Mesendoderm (in vitro differentiated cells): ENCODE data around the gene LETM1.

Experiments used
- DNase-seq: peaks from one replicate; pipeline ENCODE4 v3.0.0; 2013
- H2AK5ac ChIP-seq: 2 replicates; pipeline ENCODE4 v1.6.1; 2013; ENCODE audit warnings: low read length, inconsistent platforms
- H2BK120ac ChIP-seq: 2 replicates; pipeline ENCODE4 v1.6.1; 2013; ENCODE audit warnings: low read depth, mild to moderate bottlenecking, low read length, moderate library complexity, mixed read lengths
- H2BK15ac ChIP-seq: replicated peaks from 2 replicates; pipeline ENCODE4 v1.6.1; 2013; ENCODE audit warnings: low read depth, mild to moderate bottlenecking, moderate library complexity
- H2BK5ac ChIP-seq: 2 replicates; pipeline ENCODE4 v1.6.1; 2013; ENCODE audit warnings: low read length, inconsistent platforms
- H3K18ac ChIP-seq: 2 replicates; pipeline ENCODE4 v1.6.1; 2013; ENCODE audit warnings: mild to moderate bottlenecking, low read length, mixed read lengths
- H3K23ac ChIP-seq: one replicate; pipeline ENCODE4 v1.6.1; 2013; ENCODE audit warnings: low read length
- H3K27ac ChIP-seq: 2 replicates; pipeline ENCODE4 v1.5.1; 2013; ENCODE audit warnings: low read depth, mild to moderate bottlenecking, inconsistent platforms, low read length, moderate library complexity
- H3K27me3 ChIP-seq: 2 replicates; pipeline ENCODE4 v1.6.1; 2013; ENCODE audit warnings: low read length, control low read depth, mild to moderate bottlenecking, inconsistent platforms; ENCODE audit not compliant: insufficient read depth, poor library complexity
- H3K36me3 ChIP-seq: 2 replicates; pipeline ENCODE4 v1.6.1; 2013; ENCODE audit warnings: low read length, inconsistent platforms; ENCODE audit not compliant: control insufficient read depth, insufficient read depth
- H3K4ac ChIP-seq: one replicate; pipeline ENCODE4 v1.6.1; 2013; ENCODE audit warnings: low read depth, mild to moderate bottlenecking, low read length, moderate library complexity
- H3K4me1 ChIP-seq: 2 replicates; pipeline ENCODE4 v1.6.1; 2013; ENCODE audit warnings: low read depth, low read length, inconsistent platforms; ENCODE audit not compliant: control insufficient read depth
- H3K4me2 ChIP-seq: 2 replicates; pipeline ENCODE4 v1.6.1; 2013; ENCODE audit warnings: low read length
- H3K4me3 ChIP-seq: 2 replicates; pipeline ENCODE4 v1.5.1; 2013; ENCODE audit warnings: mild to moderate bottlenecking, low read length
- H3K56ac ChIP-seq: one replicate; pipeline ENCODE4 v1.6.1; 2013; ENCODE audit warnings: low read length
- H3K79me1 ChIP-seq: 2 replicates; pipeline ENCODE4 v1.6.1; 2013; ENCODE audit warnings: low read length, inconsistent platforms
- H3K79me2 ChIP-seq: 2 replicates; pipeline ENCODE4 v1.6.1; 2013; ENCODE audit warnings: mild to moderate bottlenecking, low read length; ENCODE audit not compliant: control insufficient read depth, insufficient read depth
- H3K9ac ChIP-seq: 2 replicates; pipeline ENCODE4 v1.6.1; 2013; ENCODE audit warnings: low read length, inconsistent platforms
- H4K5ac ChIP-seq: one replicate; pipeline ENCODE4 v1.6.1; 2013; ENCODE audit warnings: low read length
- H4K8ac ChIP-seq: one replicate; pipeline ENCODE4 v1.6.1; 2013; ENCODE audit warnings: low read depth, mild to moderate bottlenecking, control low read depth, low read length, moderate library complexity
- WGBS: extraction: QIAGEN DNeasy Blood & Tissue Kit; methylation state at CpG from one replicate; pipeline ENCODE4 v1.1.7; 2013; ENCODE audit warnings: low lambda C conversion rate, missing lambda C conversion rate; ENCODE audit not compliant: insufficient coverage; ENCODE audit errors: extremely low coverage; 5-methylcytosine and 5-hydroxymethylcytosine counted together

LETM1 gene

DNA sequence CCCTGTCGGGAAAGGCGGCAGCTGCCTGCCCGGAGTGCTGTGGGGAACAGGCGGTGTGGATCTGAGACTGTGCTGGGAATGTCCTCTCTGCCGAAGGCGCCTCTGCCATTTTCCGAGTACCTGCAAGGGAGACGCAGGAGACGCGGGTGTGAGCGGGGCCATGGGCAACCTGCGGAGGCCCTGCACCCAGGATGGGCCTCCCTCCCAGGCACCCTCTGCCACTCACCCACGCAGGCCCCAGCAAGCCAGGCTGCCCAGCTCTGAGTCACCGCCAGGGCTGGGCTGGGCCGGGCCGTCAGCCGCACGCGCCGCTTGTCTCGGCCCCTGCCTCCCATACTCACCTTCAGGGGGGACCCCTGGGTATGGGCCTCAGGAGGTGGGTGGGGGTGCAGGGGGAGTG, 66.4 kb downstream of the LETM1 start:
- Histone ChIP-seq H3K23ac (no peak overlapping the region), H2BK5ac (no peak overlapping the region), H3K4me2 (no peak overlapping the region), H3K79me1 (no peaks in the 10 kb centered on the region), H3K4me1 (no peaks in the 10 kb centered on the region), H4K5ac (no peak overlapping the region), H3K36me3 (no peaks in the 10 kb centered on the region), H3K27ac (no peak overlapping the region), H2BK120ac (no peak overlapping the region), H3K9ac (no peak overlapping the region), H4K8ac (no peak overlapping the region), H3K18ac (no peak overlapping the region), H3K4me3 (no peak overlapping the region), H3K4ac (no peak overlapping the region), H3K56ac (no peak overlapping the region), H2AK5ac (no peak overlapping the region), H3K79me2 (no peaks in the 10 kb centered on the region), H2BK15ac (no peak overlapping the region), H3K27me3 (no peaks in the 10 kb centered on the region)
- no CpG with 5 or more reads among the region's 21 CpGs for WGBS
- no peak for DNase-seq

DNA sequence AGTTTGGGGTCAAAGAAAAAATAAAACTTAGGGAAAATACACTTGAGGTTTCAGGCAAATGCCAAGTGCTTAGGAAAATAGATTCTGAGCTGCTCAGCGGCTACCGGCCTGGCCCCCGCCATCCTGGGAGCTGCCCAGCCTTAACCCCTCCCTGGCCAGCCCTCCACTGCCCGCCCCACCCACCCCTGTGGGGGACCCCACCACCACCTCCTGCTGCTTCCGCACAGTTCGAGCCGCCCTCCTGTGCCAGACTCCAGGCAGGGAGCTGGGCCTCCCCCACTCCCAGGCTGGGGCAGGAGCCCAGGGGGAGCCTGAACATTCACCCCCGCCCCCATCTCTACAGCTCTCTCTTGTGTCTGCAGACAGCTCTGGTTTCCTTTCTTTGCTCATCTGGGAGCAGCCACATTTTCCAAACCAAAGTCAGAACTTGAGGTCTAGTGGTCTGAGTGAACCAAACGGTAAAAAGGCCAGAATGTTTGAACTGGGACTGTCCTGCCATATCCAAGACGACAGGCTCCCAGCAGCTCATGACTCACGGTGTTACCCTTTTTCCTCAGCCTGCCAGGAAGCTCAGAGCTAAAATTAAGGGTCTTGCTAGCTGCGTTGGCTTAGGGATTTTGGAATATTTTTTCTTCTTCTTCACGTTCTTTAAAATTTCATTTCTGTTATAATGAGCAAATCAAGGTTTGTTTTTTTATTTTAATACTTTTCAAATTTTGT, 67.5 kb downstream of the LETM1 start:
- no peaks in the 10 kb centered on the region for H3K79me1 ChIP-seq
- no CpG with 5 or more reads among the region's 13 CpGs for WGBS
- no peak overlapping the region for H3K4me3 ChIP-seq
- no peak overlapping the region for H4K8ac ChIP-seq
- H3K27ac ChIP-seq: no peak overlapping the region
- no peak overlapping the region for H2BK5ac ChIP-seq
- H3K27me3 ChIP-seq: no peaks in the 10 kb centered on the region
- no peak overlapping the region for H3K23ac ChIP-seq
- no peak overlapping the region for H3K56ac ChIP-seq
- no peak for DNase-seq
- no peaks in the 10 kb centered on the region for H3K36me3 ChIP-seq
- H3K4me2 ChIP-seq: no peak overlapping the region
- H3K18ac ChIP-seq: no peak overlapping the region
- H3K79me2 ChIP-seq: no peaks in the 10 kb centered on the region
- no peak overlapping the region for H3K4ac ChIP-seq
- no peak overlapping the region for H2AK5ac ChIP-seq
- H2BK15ac ChIP-seq: no peak overlapping the region
- H2BK120ac ChIP-seq: no peak overlapping the region
- H3K9ac ChIP-seq: no peak overlapping the region
- H3K4me1 ChIP-seq: no peaks in the 10 kb centered on the region
- no peak overlapping the region for H4K5ac ChIP-seq

DNA sequence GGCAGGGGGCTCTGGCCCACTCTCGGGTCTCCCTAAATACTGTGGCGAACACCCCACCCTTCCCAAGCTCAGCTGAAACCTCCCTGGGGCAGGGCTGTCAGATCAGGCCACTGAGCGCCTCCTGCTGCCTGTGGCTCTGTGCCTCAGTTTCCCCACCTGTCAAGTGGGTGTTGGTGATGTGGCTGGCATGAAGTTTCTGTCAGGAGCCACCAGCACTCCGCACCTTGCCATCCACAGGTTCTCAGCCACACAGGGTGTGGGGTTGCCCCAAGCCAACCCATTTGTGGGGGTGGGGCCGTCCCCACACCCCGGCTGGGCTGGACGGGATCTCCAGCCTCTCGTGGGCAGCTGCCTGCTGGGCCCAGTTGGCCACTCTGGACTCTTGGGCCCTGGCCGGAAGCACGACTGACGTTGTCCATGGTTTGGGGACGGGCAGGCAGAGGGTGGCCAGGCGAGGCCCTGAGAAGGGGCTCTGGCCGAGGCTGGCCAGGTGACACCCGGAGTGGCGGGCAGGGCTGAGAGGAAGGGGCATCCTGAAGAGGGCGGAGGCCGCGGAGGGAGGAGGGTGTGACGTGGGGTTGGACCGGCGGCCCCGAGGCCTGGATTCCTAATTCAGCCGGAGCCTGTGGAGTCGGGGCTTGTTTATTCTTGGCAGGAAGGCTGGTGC, 68.4 kb downstream of the LETM1 start:
- no peak overlapping the region for H2BK15ac ChIP-seq
- H4K8ac ChIP-seq: no peak overlapping the region
- WGBS: no CpG with 5 or more reads among the region's 25 CpGs
- H3K4me2 ChIP-seq: no peak overlapping the region
- no peak overlapping the region for H3K18ac ChIP-seq
- H2BK120ac ChIP-seq: no peak overlapping the region
- no peak overlapping the region for H3K23ac ChIP-seq
- H3K36me3 ChIP-seq: no peaks in the 10 kb centered on the region
- DNase-seq: no peak
- no peaks in the 10 kb centered on the region for H3K79me2 ChIP-seq
- H3K27ac ChIP-seq: no peak overlapping the region
- H3K4me3 ChIP-seq: no peak overlapping the region
- no peaks in the 10 kb centered on the region for H3K4me1 ChIP-seq
- H3K79me1 ChIP-seq: no peaks in the 10 kb centered on the region
- H2AK5ac ChIP-seq: no peak overlapping the region
- no peak overlapping the region for H3K56ac ChIP-seq
- H4K5ac ChIP-seq: no peak overlapping the region
- no peak overlapping the region for H2BK5ac ChIP-seq
- no peaks in the 10 kb centered on the region for H3K27me3 ChIP-seq
- no peak overlapping the region for H3K4ac ChIP-seq
- H3K9ac ChIP-seq: no peak overlapping the region

DNA sequence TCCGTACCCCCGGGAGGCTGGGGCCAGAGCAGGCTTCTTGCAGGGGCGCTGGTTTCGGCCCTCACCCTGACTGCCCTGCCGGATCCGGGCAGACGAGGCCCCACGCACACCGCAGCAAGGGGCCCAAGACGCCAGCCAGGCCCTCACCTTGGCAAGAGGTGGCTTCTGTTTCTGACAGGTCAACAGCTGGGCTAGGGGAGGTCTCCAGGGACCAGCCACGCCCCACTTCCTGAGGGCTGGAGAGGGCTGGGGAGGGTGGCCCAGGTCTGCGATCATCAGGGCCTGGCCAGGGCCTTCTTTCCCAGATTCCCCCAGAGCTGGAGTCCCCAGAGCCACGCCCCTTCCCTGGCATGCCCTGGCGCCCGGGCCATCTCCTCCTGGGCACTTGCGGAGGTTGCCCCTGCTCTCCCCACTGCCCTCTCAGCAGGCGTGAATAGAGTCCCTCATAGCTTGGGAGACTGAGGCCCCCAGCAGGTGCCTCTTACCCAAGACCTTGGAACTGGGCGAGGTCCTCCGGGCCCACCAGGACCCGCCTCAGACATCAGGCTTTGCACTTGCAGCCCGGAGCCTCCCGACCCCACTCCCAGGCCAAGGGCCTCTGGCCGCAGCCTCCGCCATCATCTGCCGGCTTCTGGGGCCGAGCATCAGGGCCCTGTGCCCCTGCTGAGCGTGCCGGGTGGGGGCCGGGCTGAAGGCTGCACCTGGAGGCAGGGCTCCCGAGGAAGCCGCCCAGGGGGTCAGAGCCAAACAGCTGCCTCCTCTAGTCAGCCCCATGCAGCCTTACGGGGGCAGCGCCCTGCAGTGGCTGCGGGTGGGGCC, 69.2 kb downstream of the LETM1 start:
- Histone ChIP-seq H3K27me3 (no peaks in the 10 kb centered on the region), H3K4me1 (no peaks in the 10 kb centered on the region), H3K27ac (no peak overlapping the region), H3K36me3 (no peaks in the 10 kb centered on the region), H3K18ac (no peak overlapping the region), H4K5ac (no peak overlapping the region), H2BK5ac (no peak overlapping the region), H2BK120ac (no peak overlapping the region), H3K4me3 (no peak overlapping the region), H3K79me2 (no peaks in the 10 kb centered on the region), H3K4me2 (no peak overlapping the region), H2AK5ac (no peak overlapping the region), H3K4ac (no peak overlapping the region), H3K9ac (no peak overlapping the region), H2BK15ac (no peak overlapping the region), H3K23ac (no peak overlapping the region), H3K56ac (no peak overlapping the region), H3K79me1 (no peaks in the 10 kb centered on the region), H4K8ac (no peak overlapping the region)
- WGBS: no CpG with 5 or more reads among the region's 34 CpGs
- no peak for DNase-seq

DNA sequence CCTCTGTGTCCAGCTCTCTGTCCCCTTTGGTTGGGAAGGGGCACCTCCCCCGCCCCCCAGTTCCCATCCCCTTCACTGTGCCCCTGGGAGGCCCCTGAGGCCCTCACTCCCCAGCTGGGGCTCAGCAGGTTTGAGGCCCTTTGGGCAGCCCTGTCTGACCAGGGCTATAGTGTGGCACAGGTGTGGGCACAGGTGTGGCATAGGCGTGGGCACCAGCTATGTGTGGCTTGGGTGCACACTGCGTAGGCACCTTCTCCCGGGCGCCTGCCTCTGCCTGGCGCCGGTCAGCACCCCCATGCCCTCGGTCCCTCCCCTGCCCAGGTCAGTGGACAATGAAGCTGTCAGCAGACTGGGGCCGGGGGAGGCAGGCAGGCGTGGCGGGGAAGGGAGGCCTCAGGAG, 70.4 kb downstream of the LETM1 start:
- H3K4me3 ChIP-seq: no peak overlapping the region
- H2AK5ac ChIP-seq: no peak overlapping the region
- H3K23ac ChIP-seq: no peak overlapping the region
- no peak overlapping the region for H3K56ac ChIP-seq
- H2BK15ac ChIP-seq: no peak overlapping the region
- no peaks in the 10 kb centered on the region for H3K4me1 ChIP-seq
- H3K4ac ChIP-seq: no peak overlapping the region
- H4K8ac ChIP-seq: no peak overlapping the region
- H2BK5ac ChIP-seq: no peak overlapping the region
- H2BK120ac ChIP-seq: no peak overlapping the region
- H3K27me3 ChIP-seq: no peaks in the 10 kb centered on the region
- no peaks in the 10 kb centered on the region for H3K36me3 ChIP-seq
- H3K79me2 ChIP-seq: no peaks in the 10 kb centered on the region
- no peak overlapping the region for H4K5ac ChIP-seq
- no peak overlapping the region for H3K18ac ChIP-seq
- no peaks in the 10 kb centered on the region for H3K79me1 ChIP-seq
- no peak overlapping the region for H3K9ac ChIP-seq
- no peak for DNase-seq
- H3K4me2 ChIP-seq: no peak overlapping the region
- no peak overlapping the region for H3K27ac ChIP-seq
- WGBS: no CpG with 5 or more reads among the region's 11 CpGs
